Activated CD4-positive, CD25-positive, alpha-beta regulatory T cell treated with anti-CD3 and anti-CD28 coated beads, Interleukin-2, amount 50 U/mL, for 16 hours (primary cell): ENCODE results near the gene EPB41L5.
"Not testable (repeated sequence)": the region's sequence is repeated elsewhere in the genome, so short reads cannot be mapped to it uniquely, and the experiment has no call there.

Experiments used
- DNase-seq: peaks from one replicate; pipeline ENCODE4 v3.0.0-alpha.2; 2020; ENCODE audit warnings: low read depth, low spot score

The EPB41L5 gene

DNA sequence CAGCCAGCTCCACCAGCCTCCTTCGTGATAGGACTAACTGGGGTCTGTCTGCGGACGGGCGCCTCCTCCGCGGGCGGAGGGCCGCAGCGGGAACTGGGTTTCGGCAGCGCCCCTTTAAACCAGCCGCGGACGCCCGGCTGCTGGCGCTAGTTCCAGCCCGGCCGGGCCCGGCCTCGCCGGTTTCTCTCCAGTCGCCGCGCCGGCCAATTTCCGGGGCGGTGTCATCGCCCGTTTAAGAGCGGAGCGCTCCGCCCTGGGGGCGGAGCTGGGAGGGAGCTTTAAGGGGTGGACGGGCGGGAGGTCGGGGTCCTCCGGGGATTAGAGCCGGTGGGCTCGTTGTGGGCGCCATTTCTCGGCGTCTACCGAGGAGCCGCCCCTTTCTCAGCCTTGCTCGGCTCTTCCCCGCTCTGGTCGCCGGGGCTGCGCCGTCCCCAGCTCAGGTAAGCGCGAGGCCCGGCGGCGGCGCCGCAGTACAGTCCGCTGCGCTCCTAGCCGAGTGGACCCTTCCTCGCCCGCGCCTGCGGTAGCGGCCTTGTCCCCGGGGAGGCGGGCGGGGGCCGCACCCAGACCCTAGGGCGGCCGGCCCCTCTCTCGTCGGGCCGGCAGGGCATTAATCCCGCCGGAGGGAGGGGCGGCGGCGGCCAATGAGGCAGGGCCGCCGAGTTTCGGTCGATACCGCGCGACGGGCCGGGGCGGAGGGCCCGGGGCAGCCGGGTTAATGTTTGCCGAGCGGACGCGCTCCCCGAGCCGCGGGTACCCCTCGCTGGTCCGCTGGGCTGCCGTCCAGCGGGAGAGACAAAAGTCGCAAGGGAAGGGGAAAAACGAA, at the start of gene EPB41L5:
TSS of gene EPB41L5 (plus strand) at position 307 of the 826 bp plus-strand sequence. CDS start 6,008 bp downstream, outside the sequence.
- peak; percentile 54 for DNase-seq

DNA sequence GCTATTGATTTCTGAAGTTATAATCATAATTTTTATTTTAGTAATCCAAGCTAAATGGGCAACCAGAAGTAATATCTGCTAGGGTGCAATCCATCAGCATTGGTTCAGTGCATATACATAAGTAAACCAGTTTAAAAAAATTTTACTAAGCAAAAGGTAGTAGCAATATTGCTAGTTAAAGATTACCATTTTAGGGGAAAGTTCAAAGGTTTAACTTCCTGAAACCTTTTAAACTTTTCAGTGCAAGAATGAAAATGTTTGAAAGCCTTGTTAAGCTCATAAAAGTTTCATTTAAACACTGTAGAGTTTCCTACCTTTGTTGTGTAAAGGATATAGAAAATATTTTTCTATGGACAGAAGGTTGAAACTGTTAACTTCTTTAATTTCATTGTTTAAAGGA, 31.0 kb upstream of the EPB41L5 start:
- no peak for DNase-seq

DNA sequence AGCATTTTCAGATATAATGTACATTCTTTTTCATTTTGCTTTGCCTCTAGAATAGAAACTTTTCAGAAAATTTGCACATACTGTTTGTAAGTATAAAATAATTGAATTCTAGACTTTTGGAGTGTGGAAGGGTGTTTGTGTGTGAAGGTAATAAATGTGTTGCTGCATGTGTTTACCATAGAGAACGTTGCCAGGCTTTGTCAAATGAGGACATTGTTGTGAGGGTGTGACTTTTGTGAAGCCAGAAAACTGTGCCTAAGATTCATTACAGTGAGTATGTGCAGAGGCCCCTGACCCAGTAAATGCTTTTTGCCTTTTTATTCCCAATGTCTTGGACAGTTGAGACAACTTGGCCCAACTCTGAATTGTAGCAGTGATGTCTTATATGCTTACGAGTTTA, 30.4 kb upstream of the EPB41L5 start:
- no peak for DNase-seq

DNA sequence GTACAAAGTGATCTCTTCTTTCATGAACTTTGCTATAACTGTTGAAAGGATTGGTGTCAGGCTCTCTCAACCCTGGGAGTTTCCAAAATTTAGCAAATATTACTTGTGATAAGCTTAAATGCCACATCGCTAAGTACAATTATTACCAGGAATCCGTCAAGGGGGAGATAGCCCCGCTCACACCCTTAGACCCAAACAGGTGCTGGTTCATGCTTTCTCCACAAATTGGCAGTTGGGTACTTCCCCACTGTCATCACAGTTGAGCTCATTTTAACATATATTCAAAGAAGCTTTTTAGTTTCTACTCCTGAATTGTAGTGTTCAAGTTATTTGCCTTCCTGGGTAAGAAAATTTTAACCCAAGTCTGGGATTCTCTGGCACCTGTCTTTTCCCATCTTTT, 29.8 kb upstream of the EPB41L5 start:
- no peak for DNase-seq

DNA sequence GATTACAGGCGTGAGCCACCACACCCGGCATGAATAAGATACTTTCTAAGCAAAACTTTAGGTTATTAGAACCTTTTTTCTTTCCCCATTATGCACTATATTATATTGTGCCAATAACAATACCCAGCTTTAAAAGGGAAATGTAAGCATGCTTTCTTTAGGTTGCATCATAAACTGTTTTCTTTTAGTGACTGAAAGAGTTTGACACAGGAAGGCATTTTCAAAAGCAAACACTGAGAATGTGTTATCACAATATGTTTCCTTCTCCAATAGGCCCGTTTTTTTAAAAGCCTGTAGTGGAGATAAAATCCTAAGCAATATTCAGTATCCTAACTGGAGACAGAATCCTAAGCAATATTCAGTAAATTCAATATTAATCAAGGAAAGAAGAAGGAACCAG, 16.7 kb upstream of the EPB41L5 start:
- DNase-seq, result no peak

DNA sequence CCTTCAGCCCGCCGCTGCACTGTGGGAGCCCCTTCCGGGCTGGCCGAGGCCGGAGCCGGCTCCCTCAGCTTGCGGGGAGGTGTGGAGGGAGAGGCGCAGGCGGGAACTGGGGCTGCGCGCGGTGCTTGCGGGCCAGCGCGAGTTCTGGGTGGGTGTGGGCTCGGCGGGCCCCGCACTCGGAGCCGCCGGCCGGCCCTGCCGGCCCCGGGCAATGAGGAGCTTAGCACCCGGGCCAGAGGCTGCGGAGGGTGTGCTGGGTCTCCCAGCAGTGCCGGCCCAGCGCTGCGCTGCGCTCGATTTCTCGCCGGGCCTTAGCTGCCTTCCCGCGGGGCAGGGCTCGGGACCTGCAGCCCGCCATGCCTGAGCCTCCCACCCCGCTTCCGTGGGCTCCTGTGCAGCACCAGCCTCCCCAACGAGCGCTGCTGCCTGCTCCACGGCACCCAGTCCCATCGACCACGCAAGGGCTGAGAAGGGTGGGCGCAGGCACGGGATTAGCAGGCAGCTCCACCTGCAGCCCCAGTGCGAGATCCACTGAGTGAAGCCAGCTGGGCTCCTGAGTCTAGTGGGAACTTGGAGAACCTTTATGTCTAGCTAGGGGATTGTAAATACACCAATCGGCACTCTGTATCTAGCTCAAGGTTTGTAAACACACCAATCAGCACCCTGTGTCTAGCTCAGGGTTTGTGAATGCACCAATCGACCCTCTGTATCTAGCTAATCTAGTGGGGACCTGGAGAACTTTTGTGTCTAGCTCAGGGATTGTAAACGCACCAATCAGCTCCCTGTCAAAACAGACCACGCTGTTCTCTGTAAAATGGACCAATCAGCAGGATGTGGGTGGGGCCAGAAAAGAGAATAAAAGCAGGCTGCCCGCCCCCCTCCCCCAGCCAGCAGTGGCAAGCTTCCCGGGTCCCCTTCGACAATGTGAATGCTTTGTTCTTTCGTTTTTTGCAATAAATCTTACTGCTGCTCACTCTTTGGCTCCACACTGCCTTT, 15.7 kb upstream of the EPB41L5 start:
- DNase-seq, result not testable (repeated sequence)

DNA sequence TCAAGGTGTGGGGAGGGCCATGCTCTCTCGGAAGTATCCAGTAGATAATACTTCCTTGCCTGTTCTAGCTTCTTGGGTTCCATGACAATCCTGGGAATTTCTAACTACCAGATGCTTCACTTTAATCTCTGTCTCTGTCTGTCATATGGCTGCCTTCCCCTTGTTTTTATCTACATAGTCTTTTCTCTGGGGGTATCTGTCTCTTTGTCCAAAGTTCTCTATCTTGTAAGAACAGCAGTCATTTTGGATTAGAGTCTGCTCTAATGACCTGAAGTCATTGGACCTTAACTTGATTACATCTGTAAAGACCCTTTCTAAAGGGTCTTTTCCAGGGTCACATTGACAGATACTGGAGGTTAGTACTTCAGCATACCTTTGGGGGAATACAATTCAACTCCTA, 11.4 kb upstream of the EPB41L5 start:
- no peak for DNase-seq

DNA sequence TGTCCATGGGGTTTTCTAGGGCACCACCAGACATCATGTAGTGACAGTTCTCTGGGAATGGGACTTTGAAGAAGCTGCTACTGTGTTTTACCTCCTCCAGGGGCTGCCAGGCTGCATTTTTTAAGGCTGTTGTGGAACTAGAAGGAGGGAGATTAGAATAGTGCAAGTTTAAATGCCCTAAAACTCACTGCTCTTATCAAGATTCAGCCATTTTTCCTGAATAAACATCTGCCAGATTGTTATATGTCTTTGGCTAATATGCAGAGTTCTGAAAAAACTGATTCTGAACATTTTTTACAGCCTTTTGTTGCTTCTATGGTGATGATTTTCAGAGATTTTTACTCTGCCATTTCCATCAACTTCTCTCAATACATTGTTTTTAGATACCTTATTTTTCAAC, 8.6 kb upstream of the EPB41L5 start:
- no peak for DNase-seq

DNA sequence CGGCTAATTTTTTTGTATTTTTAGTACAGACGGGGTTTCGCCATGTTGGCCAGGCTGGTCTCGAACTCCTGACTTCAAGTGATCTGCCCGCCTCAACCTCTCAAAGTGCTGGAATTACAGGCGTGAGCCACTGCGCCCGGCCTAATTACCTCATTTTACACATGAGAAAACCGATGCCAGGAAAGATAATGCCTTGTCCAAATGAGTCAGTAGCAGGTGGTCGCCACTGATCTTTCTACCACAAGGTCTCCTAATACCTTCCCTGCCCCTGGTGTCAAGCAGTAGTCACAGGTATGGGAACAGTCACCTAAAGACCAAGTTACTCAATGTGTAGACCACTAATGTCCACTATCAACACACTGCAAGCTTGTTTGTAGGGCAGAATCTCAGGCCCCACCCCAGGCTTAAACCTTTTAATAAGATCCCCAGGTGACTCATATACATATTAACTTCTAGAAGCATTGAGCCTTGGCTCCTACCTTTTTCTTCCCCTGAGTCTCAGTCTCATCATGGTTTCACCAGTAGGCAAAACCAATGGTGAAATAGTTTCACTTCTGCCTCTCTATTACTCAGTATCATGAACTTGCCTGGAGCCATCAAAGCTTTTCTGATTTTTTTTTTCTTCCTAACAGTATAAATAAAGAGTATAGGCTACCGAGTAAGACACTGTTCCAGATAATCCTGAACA, 6.9 kb upstream of the EPB41L5 start:
- DNase-seq, result no peak

DNA sequence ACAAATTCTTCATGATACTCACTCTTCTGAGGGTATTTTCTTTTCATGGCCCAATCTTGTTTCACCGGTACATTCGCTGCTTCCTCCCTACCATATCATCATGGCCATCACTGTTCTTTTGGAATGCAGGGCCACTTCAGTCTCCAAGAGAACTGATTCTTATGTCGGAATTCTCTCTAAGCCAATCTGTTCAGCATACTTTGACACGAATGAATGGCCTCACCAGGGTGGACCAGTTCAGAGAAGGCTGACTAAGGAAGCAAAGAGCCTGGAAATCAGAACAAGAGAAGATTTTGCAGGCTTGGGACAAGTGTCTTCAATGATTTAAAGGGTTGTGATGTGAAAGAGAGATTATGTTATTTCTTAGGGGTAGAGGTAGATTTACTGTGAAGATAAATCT, 5.0 kb upstream of the EPB41L5 start:
- no peak for DNase-seq

DNA sequence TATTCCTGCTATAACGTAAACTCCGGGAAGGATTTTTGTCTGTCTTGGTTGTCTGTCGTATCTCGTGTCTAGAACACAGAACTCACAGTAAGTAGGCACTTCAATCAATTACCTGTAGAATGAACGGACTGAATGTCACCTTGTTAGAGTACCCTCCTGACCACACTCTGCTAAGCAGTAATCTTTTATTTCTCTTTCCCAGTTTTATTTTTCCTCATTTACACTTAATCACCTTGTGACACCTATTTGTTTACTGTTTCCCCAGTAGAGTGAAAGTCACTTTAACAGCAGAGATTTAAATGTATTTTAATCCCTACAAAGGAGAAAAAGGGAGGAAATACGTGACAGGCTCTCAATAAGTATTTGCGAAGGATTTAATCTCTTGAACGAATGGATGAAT, 514 bp upstream of the EPB41L5 start:
- DNase-seq, result no peak

DNA sequence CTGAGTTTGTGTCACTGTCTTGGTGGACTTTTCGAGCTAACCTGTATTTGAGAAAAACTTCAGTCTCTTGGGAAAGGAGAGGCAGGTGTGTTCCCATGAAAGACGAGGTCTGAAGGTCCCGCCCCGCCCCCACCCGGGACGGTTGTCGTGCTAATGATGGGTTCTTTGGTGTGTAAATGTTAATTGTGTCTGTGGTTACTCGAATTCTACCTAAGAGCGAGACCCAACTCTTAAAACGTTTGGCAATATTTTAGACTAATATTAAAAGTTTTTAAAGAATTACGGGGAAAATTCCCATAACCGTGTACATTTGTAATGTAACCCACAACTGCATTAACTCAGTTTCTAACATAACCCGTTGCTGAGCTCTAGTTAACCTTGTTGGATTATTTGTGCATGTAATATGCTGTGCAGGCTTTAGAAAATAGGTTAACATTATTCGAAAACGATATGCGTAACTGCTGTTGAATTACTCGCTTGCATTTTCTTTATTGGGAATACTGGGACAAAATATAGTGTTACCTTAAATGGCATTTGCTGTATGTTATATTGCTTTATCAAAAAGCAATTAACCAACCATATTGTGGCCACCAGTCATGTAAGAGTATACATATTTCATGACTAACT, 833 bp downstream of the EPB41L5 start:
- DNase-seq, result no peak

DNA sequence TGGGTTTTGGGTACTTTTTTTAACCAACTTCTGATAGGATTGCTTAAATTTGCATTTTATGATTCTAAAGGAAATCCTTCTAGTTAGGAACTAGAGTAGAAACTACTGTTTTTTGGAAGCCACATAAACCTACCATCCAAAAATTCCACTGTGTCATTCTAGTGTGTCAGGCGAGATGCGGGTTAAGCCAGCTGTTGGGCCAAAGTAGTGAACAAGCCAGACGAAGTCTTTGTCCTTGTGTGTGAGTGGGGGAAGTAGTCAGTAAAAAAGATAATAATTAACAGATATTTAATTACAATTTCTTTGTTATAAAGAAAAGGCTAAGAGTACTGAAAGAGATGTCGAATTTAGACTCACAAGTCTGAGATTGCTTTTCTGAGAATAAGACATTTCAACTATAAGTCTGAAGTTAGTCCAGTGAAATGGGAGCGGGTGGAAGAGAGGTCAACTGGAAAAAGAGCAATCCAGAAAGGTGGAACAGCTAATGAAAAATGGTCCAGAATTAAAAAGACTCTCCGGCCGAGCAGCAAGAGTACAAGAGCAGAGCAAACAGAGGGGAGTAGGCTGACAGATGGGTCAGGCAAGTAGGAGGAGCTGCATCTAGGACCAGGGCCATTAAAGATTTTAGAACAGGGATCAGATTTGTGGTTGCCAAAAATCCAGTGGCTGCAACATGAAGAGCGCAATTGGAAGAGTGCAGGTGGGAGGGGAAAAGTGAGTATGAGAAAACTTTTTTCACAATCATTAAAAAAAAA, 1.5 kb downstream of the EPB41L5 start:
- no peak for DNase-seq

DNA sequence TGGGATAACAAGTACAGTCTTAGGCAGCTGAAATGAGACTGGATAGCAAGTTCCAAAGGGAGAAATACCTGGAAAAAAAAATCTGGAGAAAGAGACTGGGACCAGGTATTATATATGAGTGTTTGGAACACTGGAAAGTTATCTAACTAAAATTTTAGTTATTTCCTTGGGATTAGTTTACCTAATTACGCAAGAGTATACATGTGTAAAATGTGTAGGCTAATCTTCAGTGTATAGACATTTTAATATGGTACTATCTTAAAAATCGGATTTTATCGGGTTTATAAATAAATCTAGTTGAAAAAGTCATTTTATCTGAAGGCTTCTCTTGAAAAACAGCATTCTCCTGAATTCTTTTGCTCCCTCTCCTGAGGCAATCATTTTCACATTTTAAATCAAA, 3.9 kb downstream of the EPB41L5 start:
- DNase-seq, result no peak

DNA sequence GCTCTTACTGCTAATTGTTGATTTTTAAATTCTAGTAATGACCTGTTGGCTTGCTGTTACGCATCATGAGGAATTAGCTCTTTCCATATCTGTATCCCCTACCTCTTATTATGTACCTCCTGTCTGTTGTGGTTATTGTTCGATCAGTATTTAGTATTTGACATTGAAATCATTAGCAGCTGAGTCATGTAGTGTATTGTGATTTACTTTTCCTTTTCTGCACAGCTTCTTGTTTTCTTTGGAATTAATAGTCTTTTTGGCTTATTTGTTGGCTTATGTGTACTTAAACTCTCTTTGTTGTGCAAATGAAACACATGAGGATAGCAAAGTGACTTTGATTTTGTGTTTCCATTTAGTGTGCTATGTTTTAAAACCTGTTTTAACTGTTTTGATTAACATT, 4.3 kb downstream of the EPB41L5 start:
- DNase-seq, result no peak

DNA sequence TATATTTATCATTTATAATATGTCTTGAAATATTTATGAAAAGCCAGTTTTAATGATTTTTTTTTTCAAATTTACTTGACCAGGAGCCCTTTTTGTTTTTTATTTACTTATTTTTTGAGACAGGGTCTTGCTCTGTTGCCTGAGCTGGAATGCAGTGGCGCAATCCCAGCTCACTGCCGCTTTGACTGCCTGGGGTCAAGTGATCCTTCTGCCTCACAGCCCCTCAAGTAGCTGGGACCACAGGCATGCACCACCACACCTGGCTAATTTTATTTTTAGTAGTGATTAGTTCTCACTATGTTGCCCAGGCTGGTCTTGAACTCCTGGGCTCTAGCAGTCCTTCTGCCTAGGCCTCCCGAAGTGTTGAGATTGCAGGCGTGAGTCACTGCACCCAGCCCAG, 5.7 kb downstream of the EPB41L5 start:
- no peak for DNase-seq

DNA sequence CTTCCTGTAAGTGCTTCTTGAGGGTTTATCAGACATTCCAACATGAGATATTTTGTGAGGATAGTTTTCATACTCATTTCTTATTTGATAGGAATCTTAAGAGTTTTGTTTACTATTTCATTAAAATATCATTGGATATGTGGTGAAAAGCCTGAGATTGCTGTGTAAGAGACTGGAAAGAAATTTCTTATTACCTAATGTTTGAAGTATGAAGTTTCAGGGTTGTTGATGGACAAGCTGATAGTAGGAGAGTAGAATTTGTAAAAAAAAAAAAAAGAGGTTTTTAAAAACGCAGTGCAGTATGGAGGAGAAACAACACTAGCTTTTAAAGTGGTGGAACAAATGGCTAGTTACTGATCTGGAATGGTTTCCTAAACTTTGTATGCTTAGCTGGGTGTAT, 7.7 kb downstream of the EPB41L5 start:
- no peak for DNase-seq

DNA sequence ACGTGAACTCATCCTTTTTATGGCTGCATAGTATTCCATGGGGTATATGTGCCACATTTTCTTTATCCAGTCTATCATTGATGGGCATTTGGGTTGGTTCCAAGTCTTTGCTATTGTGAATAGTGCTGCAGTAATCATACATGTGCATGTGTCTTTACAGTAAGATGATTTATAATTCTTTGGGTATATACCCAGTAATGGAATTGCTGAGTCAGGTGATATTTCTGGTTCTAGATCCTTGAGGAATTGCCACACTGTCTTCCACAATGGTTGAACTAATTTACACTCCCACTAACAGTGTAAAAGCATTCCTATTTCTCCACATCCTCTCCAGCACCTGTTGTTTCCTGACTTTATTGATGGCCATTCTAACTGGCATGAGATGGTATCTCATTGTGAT, 9.6 kb downstream of the EPB41L5 start:
- DNase-seq, result not testable (repeated sequence)

DNA sequence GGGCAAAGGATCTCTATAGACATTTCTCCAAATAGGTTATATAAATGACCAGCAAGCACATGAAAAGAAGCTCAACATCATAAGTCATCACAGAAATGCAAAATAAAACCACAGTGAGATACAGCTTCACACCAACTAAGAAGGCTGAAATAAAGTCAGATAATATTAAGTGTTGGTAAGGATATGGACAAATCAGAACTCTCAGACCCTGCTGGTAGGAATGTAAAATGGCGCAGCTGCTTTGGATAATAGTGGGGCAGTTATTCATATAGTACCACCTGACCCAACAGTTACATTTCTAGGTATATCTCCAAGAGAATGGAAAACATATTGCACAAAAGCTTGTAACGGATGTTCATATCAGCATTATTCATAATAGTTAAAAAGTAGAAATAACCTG, 14.0 kb downstream of the EPB41L5 start:
- DNase-seq, result no peak

DNA sequence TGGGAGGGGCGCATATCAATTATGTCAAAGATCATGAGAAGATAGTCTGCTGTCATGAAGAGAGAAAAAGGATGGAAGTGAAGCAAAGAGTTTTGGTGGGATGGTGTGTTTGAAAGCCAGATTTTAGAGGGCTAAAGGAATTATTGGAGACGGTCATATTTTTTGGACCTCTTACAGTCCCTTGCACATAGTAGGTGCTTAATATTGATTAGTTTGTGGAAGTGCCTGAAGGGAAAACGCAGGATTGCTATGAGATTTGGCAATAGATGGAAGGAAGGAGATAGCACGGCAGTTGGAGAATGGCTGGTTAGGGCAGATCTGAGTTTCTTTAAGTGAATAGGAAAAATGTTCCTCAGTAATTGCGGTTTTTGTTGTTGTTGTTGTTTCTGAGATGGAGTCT, 15.9 kb downstream of the EPB41L5 start:
- no peak for DNase-seq
